Stimulated activated effector memory CD8-positive, alpha-beta T cell treated with anti-CD3 and anti-CD28 coated beads, Interleukin-12 subunit alpha, Interleukin-12 subunit beta, amount 100 ng/mL, for 72 hours (primary cell): Measurements from ENCODE around the gene SLFN11.
"Not testable (repeated sequence)": the region's sequence is repeated elsewhere in the genome, so short reads cannot be mapped to it uniquely, and the experiment has no call there.

Source experiments
- ATAC-seq: fragments of 150-1000 bp; cut with Tn5 transposase; 2 replicates; pipeline ENCODE4 v1.10.0; 2021
- DNase-seq, 2 donors: peaks; one replicate each; pipeline ENCODE4 v3.0.0; 2021 to 2022; ENCODE audit warnings: low spot score in 2 of 2
- H3K27ac Mint-ChIP-seq: one replicate; pipeline ENCODE4 v1.8.0; 2022; ENCODE audit warnings: mild to moderate bottlenecking, mixed read lengths
- H3K36me3 Mint-ChIP-seq: one replicate; pipeline ENCODE4 v1.8.0; 2022; ENCODE audit warnings: mild to moderate bottlenecking, mixed read lengths
- H3K4me1 Mint-ChIP-seq: one replicate; pipeline ENCODE4 v1.8.0; 2022; ENCODE audit warnings: mixed read lengths
- H3K4me3 Mint-ChIP-seq: one replicate; pipeline ENCODE4 v1.8.0; 2022; ENCODE audit warnings: mild to moderate bottlenecking, mixed read lengths
- H3K9me3 Mint-ChIP-seq: one replicate; pipeline ENCODE4 v1.8.0; 2022; ENCODE audit warnings: mixed read lengths

SLFN11 gene, protein sequence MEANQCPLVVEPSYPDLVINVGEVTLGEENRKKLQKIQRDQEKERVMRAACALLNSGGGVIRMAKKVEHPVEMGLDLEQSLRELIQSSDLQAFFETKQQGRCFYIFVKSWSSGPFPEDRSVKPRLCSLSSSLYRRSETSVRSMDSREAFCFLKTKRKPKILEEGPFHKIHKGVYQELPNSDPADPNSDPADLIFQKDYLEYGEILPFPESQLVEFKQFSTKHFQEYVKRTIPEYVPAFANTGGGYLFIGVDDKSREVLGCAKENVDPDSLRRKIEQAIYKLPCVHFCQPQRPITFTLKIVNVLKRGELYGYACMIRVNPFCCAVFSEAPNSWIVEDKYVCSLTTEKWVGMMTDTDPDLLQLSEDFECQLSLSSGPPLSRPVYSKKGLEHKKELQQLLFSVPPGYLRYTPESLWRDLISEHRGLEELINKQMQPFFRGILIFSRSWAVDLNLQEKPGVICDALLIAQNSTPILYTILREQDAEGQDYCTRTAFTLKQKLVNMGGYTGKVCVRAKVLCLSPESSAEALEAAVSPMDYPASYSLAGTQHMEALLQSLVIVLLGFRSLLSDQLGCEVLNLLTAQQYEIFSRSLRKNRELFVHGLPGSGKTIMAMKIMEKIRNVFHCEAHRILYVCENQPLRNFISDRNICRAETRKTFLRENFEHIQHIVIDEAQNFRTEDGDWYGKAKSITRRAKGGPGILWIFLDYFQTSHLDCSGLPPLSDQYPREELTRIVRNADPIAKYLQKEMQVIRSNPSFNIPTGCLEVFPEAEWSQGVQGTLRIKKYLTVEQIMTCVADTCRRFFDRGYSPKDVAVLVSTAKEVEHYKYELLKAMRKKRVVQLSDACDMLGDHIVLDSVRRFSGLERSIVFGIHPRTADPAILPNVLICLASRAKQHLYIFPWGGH

DNA sequence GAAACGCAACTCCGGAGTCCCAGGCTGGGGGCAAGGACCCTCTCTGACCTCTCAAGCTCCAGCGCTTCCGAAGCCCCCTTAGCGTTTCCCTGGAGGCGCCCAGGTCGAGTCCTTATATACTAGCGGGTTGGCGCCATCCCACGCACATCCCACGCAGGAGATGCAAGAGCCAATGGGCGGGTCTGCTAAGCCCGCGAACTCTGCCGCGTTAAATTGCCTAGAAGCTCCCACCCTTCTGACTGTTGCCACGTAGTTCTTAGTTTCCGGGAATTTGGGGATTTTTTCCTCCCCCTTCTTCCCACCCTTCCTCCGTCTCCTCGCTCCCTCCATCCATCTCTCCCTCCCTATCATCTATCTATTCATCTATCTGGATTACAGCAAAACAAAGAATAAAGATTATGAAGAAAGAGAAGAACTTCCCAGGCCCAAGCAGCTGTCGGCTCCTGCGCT lies at the start of gene SLFN11:
TSS of gene SLFN11 (minus strand) at position 88 of the 450 bp plus-strand sequence. CDS start 9,814 bp downstream, outside the sequence.
- H3K27ac Mint-ChIP-seq, result peak within 1 kb of the TSS; percentile 100
- DNase-seq (peak; percentile 91 to 97), ATAC-seq (peak; percentile 84)
- H3K4me1 Mint-ChIP-seq, result peaks cover 61% of the 10 kb centered on the region
- peaks cover 10% of the 10 kb centered on the region for H3K9me3 Mint-ChIP-seq
- peak within 1 kb of the TSS; percentile 99 for H3K4me3 Mint-ChIP-seq
- peaks cover 61% of the 10 kb centered on the region for H3K36me3 Mint-ChIP-seq

DNA sequence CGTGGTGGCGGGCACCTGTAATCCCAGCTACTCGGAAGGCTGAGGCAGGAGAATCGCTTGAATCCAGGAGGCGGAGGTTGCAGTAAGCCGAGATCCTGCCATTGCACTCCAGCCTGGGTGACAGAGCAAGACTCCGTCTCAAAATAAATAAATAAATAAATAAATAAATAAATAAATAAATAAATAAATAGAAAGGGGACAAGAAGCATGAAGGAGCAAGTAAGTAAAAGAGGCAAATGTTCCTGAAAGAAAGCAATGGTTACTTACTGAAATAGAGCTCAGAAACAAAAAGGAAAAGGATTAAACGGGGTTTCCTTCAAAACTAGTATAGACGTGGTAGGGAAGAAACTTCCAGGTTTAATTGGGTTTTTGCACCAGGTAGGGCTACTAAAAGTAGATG lies 47.6 kb upstream of the SLFN11 start:
- not testable (repeated sequence) for H3K4me1 Mint-ChIP-seq, DNase-seq, H3K9me3 Mint-ChIP-seq, ATAC-seq, H3K4me3 Mint-ChIP-seq, H3K27ac Mint-ChIP-seq
- H3K36me3 Mint-ChIP-seq, result peaks cover 26% of the 10 kb centered on the region

DNA sequence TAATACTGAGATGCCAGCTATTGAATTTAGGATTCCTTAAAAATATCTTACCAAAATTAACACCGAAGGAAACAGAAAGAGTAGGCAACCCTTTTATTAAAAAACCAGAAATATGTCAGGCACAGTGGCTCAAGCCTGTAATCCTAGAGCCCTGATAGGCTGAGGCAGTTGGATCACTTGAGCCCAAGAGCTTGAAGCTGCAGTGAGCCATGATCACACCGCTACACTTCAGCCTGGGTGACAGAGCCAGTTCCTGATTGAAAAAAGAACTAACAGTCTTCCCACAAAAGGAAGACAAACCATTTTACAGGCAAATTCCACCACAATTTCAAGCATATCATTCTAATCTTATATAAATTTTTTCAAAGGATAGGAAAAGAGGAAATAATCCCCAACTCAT lies 43.2 kb upstream of the SLFN11 start:
- H3K9me3 Mint-ChIP-seq, result no peaks in the 10 kb centered on the region
- ATAC-seq, result no peak
- H3K4me1 Mint-ChIP-seq, result no peaks in the 10 kb centered on the region
- no peak for DNase-seq
- H3K27ac Mint-ChIP-seq, result no peak overlapping the region
- H3K36me3 Mint-ChIP-seq, result peaks cover 31% of the 10 kb centered on the region
- H3K4me3 Mint-ChIP-seq, result no peak overlapping the region

DNA sequence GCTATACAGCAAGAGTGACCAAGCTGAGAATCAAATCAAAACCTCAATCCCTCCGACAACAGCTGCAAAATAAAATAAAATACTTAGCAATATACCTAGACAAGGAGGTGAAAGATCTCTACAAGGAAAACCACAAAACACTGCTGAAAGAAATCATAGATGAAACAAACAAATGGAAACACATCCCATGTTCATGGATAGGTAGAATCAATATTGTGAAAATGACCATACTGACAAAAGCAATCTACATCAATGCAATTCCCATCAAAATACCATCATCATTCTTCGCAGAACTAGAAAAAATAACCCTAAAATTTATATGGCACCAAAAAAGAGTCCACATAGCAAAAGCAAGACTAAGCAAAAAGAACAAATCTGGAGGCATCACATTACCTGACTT lies 41.3 kb upstream of the SLFN11 start:
- H3K4me3 Mint-ChIP-seq, DNase-seq, H3K27ac Mint-ChIP-seq, H3K4me1 Mint-ChIP-seq, ATAC-seq, H3K9me3 Mint-ChIP-seq: not testable (repeated sequence)
- peaks cover 36% of the 10 kb centered on the region for H3K36me3 Mint-ChIP-seq

DNA sequence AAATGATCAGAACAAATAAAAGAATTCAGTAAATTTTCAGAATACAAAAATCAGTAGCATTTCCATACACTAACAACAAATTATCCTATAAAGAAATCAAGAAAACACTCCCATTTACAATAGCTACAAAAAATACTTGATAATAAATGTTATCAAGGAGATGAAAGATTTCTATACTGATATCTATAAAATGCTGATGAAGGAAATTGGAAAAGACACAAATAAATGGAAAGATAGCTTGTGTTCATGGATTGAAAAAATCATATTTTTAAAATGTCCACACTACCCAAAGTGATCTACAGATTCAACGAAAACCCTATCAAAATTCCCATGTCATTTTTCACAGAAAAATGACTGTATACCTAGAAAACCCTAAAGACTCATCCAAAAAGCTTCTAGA lies 40.8 kb upstream of the SLFN11 start:
- no peaks in the 10 kb centered on the region for H3K4me1 Mint-ChIP-seq
- no peaks in the 10 kb centered on the region for H3K9me3 Mint-ChIP-seq
- no peak overlapping the region for H3K27ac Mint-ChIP-seq
- peaks cover 36% of the 10 kb centered on the region for H3K36me3 Mint-ChIP-seq
- DNase-seq (no peak), ATAC-seq (no peak)
- no peak overlapping the region for H3K4me3 Mint-ChIP-seq

DNA sequence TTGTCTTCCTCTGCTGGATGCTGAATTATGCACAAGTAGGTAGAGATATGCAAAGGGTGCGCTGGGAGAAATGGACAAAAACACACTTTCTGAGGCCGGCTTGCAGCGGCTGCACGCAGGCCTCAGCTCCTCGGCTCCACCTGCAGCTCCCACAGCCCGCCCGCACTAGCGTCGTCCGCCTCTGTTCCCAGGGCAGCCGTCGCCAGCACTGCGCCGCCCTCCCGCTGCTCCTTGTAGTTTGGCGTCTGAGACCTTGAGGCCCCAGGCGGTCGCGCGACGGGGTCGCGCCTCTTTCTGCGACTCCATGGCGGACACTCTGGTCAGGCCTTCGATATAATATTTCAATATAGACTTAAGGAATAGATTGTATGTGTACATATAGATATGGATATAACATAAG lies 34.1 kb upstream of the SLFN11 start:
- Mint-ChIP-seq H3K36me3 (peaks cover 17% of the 10 kb centered on the region), H3K4me3 (no peak overlapping the region), H3K4me1 (no peaks in the 10 kb centered on the region), H3K9me3 (no peaks in the 10 kb centered on the region), H3K27ac (no peak overlapping the region)
- DNase-seq (no peak), ATAC-seq (no peak)

DNA sequence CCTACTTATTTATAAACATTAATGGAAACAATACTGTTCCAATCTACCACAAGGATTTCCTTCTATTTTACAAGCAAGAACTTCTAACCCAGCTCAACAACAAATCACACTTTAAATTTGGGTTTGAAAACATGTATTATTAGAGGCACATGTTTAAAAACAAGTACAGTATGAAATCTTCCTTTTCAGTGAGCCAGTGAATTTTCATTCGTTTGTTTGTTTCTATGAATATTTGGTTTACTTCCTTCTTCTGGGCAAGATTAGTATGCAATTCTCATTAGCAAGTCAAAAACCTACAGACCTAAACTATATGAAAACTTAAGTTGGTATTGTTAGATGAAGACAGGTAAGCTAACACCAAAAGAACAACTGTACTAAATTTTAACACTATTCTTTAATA lies 33.1 kb upstream of the SLFN11 start:
- H3K9me3 Mint-ChIP-seq, result no peaks in the 10 kb centered on the region
- no peak overlapping the region for H3K4me3 Mint-ChIP-seq
- H3K4me1 Mint-ChIP-seq, result no peaks in the 10 kb centered on the region
- H3K27ac Mint-ChIP-seq, result no peak overlapping the region
- H3K36me3 Mint-ChIP-seq, result peaks cover 17% of the 10 kb centered on the region
- no peak for DNase-seq
- no peak for ATAC-seq

DNA sequence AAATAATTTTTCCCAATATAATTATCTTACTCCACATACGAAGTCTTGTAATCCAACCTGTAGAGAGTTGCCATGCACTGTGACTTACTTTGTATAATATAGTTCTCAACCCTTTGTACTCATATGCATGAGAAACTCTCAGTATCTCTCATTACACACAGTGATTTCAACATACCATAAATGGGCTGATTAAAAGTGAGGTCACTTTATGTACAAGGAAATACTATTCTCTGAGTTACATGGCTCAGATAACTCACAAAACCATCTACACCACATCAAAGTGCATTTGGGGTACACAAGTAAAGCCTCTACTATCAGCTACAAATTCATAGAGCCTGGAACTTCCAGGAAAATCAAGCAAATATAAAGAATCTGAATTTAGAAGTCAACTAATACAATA lies 30.9 kb upstream of the SLFN11 start:
- Mint-ChIP-seq H3K9me3 (no peaks in the 10 kb centered on the region), H3K4me3 (no peak overlapping the region), H3K4me1 (no peaks in the 10 kb centered on the region), H3K27ac (no peak overlapping the region), H3K36me3 (no peaks in the 10 kb centered on the region)
- no peak for DNase-seq
- ATAC-seq, result peak; percentile 79

DNA sequence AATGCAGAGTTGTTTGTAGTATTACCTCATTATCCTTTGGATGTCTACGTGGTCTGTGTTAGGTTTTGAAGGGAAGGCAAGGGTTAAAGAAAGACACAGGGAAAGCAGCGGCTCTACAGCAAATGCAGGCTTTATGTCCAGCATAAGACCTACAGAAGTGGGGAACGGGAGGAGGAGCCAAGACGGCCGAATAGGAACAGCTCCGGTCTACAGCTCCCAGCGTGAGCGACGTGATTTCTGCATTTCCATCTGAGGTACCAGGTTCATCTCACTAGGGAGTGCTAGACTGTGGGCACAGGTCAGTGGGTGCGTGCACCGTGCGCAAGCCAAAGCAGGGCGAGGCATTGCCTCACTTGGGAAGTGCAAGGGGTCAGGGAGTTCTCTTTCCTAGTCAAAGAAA lies 20.4 kb upstream of the SLFN11 start:
- H3K4me1 Mint-ChIP-seq, H3K4me3 Mint-ChIP-seq, H3K9me3 Mint-ChIP-seq, H3K27ac Mint-ChIP-seq, DNase-seq, ATAC-seq, H3K36me3 Mint-ChIP-seq: not testable (repeated sequence)

DNA sequence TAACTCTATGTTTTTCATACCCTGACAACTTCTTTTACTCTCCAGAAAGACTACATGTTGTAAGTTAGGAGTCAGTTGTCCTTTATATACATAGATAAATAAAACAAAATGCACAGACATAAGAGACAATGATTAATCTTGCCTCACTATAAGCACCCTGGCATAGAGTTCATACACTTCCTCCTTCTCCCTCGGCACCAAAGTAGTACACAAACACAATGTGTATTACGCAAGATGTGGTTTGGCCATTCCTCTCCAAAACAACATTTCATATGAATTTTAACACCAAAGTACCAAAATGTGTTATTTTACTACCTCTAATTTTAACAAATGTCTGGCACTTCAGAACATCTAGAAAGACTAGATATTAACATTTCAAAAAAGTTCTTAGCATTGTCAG lies 17.2 kb upstream of the SLFN11 start:
- no peaks in the 10 kb centered on the region for H3K9me3 Mint-ChIP-seq
- no peak overlapping the region for H3K4me3 Mint-ChIP-seq
- ATAC-seq (no peak), DNase-seq (no peak)
- no peaks in the 10 kb centered on the region for H3K4me1 Mint-ChIP-seq
- no peaks in the 10 kb centered on the region for H3K36me3 Mint-ChIP-seq
- H3K27ac Mint-ChIP-seq, result no peak overlapping the region

DNA sequence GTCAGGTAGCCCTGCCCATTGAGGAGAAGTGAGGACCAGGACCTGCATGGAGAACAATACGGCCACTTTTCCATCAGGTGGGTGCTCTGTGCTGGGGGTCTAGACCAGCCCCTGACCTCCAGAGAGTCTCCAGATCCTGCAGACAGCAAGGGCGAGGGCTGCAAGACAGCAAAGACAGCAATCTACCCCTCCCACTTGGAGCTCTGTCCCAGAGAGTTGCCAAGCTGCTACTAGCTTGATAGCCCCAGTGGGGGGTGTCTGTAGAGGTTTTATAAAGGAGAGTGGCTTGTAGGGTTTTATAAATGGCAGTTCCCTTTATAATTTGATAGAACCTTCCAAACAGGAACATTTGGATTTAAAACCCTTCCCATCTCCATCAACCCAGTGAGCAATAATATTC lies 16.7 kb upstream of the SLFN11 start:
- no peak for ATAC-seq
- no peaks in the 10 kb centered on the region for H3K9me3 Mint-ChIP-seq
- no peak overlapping the region for H3K27ac Mint-ChIP-seq
- no peak overlapping the region for H3K4me3 Mint-ChIP-seq
- no peaks in the 10 kb centered on the region for H3K36me3 Mint-ChIP-seq
- no peak for DNase-seq
- H3K4me1 Mint-ChIP-seq, result no peaks in the 10 kb centered on the region

DNA sequence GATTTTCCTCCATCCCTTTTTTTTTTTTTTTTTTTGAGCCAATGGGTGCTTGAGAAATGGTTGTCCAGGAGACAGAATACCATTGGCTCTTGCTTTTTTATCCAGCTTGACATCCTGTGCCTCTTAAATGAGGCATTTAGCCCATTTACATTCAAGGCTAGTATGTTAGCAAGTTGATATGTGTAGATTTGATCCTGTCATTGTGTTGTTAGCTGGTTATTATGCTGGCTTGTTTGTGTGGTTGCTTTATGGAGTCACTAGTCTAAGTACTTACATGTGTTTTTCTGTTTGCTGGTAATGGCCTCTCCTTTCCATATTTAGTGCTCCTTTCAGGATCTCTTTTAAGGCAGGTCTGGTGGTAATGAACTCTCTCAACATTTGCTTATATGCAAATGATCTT lies 14.1 kb upstream of the SLFN11 start:
- DNase-seq (no peak), ATAC-seq (no peak)
- H3K9me3 Mint-ChIP-seq, result peaks cover 6% of the 10 kb centered on the region
- no peak overlapping the region for H3K4me3 Mint-ChIP-seq
- H3K36me3 Mint-ChIP-seq, result no peaks in the 10 kb centered on the region
- no peak overlapping the region for H3K27ac Mint-ChIP-seq
- H3K4me1 Mint-ChIP-seq, result peaks cover 12% of the 10 kb centered on the region

DNA sequence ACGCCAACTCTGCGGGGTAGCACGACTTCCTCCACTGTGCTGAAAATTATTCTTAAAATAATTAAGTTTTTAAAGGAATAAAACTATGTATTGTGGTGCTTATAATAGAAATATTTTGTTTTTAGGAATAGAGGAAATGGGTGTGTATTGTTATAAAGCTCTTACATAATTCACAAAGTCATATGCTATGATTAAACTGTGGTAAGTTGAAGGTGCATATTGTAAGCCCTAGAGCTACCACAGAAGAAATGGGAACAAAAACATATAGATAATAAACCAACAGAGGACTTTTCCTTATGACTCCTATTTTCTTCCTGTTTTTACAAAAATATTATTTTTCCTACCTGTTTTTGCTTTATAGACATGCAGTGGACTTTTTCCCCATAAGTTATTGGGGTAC lies 4.3 kb upstream of the SLFN11 start:
- Mint-ChIP-seq H3K36me3 (peaks cover 20% of the 10 kb centered on the region), H3K4me3 (no peak overlapping the region), H3K27ac (no peak overlapping the region), H3K4me1 (peaks cover 31% of the 10 kb centered on the region), H3K9me3 (no peaks in the 10 kb centered on the region)
- DNase-seq, result no peak
- ATAC-seq, result no peak

DNA sequence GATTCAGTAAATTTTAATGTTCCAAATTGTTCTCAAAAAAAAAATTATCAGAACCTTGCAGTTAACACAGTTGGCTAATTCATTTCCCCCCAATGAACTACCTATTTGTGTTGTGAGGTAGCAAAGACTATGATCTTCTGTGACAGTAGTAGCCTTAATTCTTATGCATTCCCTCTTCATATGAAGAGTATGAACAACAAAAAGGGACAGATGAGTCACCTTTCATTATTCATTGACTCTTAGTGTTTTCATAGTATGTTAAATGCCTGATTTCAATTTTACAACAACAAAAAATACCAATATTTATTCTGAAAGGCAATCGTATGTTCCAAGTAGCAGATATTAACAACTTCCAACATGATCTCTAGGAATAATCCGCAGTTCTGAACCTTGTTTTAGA lies 3.6 kb upstream of the SLFN11 start:
- DNase-seq, result no peak
- H3K4me3 Mint-ChIP-seq, result no peak overlapping the region

DNA sequence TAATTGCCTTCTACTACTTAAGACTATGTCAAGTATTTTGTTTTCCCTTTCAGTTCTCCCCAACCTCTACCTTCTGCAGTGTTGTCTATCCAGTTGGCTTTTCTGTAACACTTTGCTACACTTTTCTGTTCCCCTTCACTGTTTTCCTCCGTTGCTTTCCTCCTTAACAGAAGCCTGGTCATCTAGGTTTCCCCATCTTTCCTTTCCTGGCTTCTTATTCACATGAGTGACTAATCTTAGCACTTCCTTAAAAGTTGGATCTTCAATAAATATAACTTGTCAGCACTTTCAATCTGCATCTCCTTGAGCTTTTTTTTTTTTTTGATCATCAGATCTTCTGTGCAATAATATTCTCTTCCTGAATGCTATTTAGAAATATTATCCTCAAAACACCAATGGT lies 2.8 kb upstream of the SLFN11 start:
- Mint-ChIP-seq H3K9me3 (peaks cover 3% of the 10 kb centered on the region), H3K36me3 (peaks cover 35% of the 10 kb centered on the region), H3K27ac (no peak overlapping the region), H3K4me1 (peaks cover 35% of the 10 kb centered on the region), H3K4me3 (peak overlapping the region; percentile 14)
- DNase-seq (no peak), ATAC-seq (no peak)

More for the DNA sequence above, 3.6 kb upstream of the SLFN11 start:
- peaks cover 29% of the 10 kb centered on the region for H3K4me1 Mint-ChIP-seq
- ATAC-seq, result no peak
- peaks cover 26% of the 10 kb centered on the region for H3K36me3 Mint-ChIP-seq
- peaks cover under 1% of the 10 kb centered on the region for H3K9me3 Mint-ChIP-seq
- no peak overlapping the region for H3K27ac Mint-ChIP-seq
